Stomach (tissue), 9 donors: ENCODE results near the gene CRYBA4. TPM values are rescaled to one million over a fixed set of nuclear protein-coding genes. Genes with fewer than 3 reads are reported as not detected.

Experiments
- DNase-seq, 2 donors: peaks; one replicate each; pipeline versions ENCODE4 v3.0.0 to v3.0.0-alpha.2; 2013 to 2019
- H3K27ac ChIP-seq, 5 donors: fragments of 200-600 bp in 4 of 5; sonication (generic) in 4 of 5; one replicate each; pipeline ENCODE4 v1.5.1; 2013 to 2019; ENCODE audit warnings: mild to moderate bottlenecking in 1 of 5, moderate library complexity in 1 of 5
- H3K27me3 ChIP-seq, 3 donors: fragments of 200-600 bp; sonication (generic); one replicate each; pipeline ENCODE4 v1.5.1; 2017 to 2019; ENCODE audit warnings: mixed run types in 1 of 3
- H3K36me3 ChIP-seq, 4 donors: fragments of 200-600 bp; sonication (generic); 1 replicate in 3 of 4; 2 replicates in 1 of 4; pipeline ENCODE4 v1.5.1; 2016 to 2019
- H3K4me1 ChIP-seq, 4 donors: fragments of 200-600 bp; sonication (generic); one replicate each; pipeline ENCODE4 v1.5.1; 2016 to 2019
- H3K4me3 ChIP-seq, 4 donors: fragments of 200-600 bp; sonication (generic) in 3 of 4; one replicate each; pipeline ENCODE4 v1.5.1; 2016 to 2019; ENCODE audit warnings: mild to moderate bottlenecking in 1 of 4
- H3K9me3 ChIP-seq, 4 donors: fragments of 200-600 bp; sonication (generic); one replicate each; pipeline ENCODE4 v1.5.1; 2016 to 2019
- EP300 ChIP-seq: sonication (generic); formaldehyde crosslinking; IDR thresholded peaks from one replicate; pipeline ENCODE4 v1.6.1; 2017; ENCODE audit warnings: antibody characterized with exemption
- POLR2A ChIP-seq, 4 donors: fragments of 450-650 bp; IDR thresholded peaks; one replicate each; pipeline ENCODE4 v1.6.1; 2016; ENCODE audit warnings: antibody characterized with exemption in 4 of 4, control low read depth in 2 of 4, mild to moderate bottlenecking in 1 of 4, moderate library complexity in 1 of 4
- POLR2AphosphoS5 ChIP-seq, 3 donors: sonication (generic); formaldehyde crosslinking; IDR thresholded peaks; one replicate each; pipeline ENCODE4 v1.6.1; 2016; ENCODE audit warnings: antibody characterized with exemption in 3 of 3
- WGBS, 5 donors: extraction: QIAGEN DNeasy Blood & Tissue Kit in 3 of 5; methylation state at CpG; one replicate each; pipeline versions ENCODE4 v1.1.5 to v1.1.7; 2013 to 2018; 5-methylcytosine and 5-hydroxymethylcytosine counted together
- intact Hi-C: fragments of 100-400 bp; cut with DNase I; formaldehyde crosslinking; loops from one replicate; pipeline ENCODE4 v1.15.1; 2023; ENCODE audit warnings: low total_unique reads
- polyA plus RNA-seq, 3 donors: library from polyadenylated mRNA; stranded (reverse); fragments of 200-250 nt; gene quantifications; one replicate each; pipeline ENCODE4 v1.2.3, GENCODE V29; 2013
- total RNA-seq, 5 donors: library from RNA; depleted of rRNA; stranded (reverse); fragments of >200 nt; gene quantifications; one replicate each; pipeline versions ENCODE4 v1.1.0 to v1.2.3, GENCODE V29; 2014 to 2016
- TF ChIP-seq, protein P1 (sequence below), 7 experiments: fragments of 450-650 bp in 4 of 7; fragments of 200-600 bp in 3 of 7; sonication (generic) in 3 of 7; IDR thresholded peaks; one replicate each; pipeline ENCODE4 v1.5.1; 2016 to 2019; ENCODE audit warnings: antibody characterized with exemption in 7 of 7, control low read depth in 2 of 7, mild to moderate bottlenecking in 1 of 7
- donor health status: healthy with polysubstance abuse.
- donor health status: Bipolar disorder and iron deficiency.
- donor health status: healthy.

The CRYBA4 gene
- total and polyA plus RNA-seq, 8 donors, result not detected

DNA sequence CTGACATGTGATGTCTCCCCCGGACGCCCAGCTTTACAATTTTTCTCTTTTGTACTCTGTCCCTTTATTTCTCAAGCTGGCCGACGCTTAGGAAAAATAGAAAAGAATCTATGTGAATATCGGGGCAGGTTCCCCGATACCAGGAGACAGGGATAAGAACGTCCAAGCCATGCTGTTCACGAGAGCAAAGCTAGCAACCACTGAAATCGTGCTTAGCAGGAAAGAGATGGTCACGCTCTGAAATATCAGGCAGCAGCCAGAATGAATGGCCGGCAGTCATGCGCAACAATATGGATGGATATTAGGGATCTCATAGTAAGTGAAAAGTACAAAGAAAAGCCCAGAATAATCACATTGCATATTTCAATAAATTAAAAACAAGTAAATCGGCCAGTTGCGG lies 7.4 kb upstream of the CRYBA4 start:
- H3K36me3 ChIP-seq, result no peaks in the 10 kb centered on the region
- peaks cover 0 to 65% (median 0%) of the 10 kb centered on the region in 3 donors for H3K27me3 ChIP-seq
- DNase-seq, result no peak
- no peak overlapping the region for H3K4me3 ChIP-seq
- H3K27ac ChIP-seq, result no peak overlapping the region
- H3K9me3 ChIP-seq, result no peaks in the 10 kb centered on the region
- peaks cover 0 to 5% (median 0%) of the 10 kb centered on the region in 4 donors for H3K4me1 ChIP-seq
- TF ChIP-seq POLR2A (IDR thresholded peaks at IDR 0.05), result no peak
- no peak for TF ChIP-seq POLR2AphosphoS5 (IDR thresholded peaks at IDR 0.05)
- TF ChIP-seq EP300, result no peak
- TF ChIP-seq, protein P1, sequence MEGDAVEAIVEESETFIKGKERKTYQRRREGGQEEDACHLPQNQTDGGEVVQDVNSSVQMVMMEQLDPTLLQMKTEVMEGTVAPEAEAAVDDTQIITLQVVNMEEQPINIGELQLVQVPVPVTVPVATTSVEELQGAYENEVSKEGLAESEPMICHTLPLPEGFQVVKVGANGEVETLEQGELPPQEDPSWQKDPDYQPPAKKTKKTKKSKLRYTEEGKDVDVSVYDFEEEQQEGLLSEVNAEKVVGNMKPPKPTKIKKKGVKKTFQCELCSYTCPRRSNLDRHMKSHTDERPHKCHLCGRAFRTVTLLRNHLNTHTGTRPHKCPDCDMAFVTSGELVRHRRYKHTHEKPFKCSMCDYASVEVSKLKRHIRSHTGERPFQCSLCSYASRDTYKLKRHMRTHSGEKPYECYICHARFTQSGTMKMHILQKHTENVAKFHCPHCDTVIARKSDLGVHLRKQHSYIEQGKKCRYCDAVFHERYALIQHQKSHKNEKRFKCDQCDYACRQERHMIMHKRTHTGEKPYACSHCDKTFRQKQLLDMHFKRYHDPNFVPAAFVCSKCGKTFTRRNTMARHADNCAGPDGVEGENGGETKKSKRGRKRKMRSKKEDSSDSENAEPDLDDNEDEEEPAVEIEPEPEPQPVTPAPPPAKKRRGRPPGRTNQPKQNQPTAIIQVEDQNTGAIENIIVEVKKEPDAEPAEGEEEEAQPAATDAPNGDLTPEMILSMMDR (IDR thresholded peaks at IDR 0.05), result no peak
- 50 to 54% (median 53%) methylated on average over 14 of the region's 14 CpGs for WGBS, 5 donors
- intact Hi-C loops, result no loop called here

DNA sequence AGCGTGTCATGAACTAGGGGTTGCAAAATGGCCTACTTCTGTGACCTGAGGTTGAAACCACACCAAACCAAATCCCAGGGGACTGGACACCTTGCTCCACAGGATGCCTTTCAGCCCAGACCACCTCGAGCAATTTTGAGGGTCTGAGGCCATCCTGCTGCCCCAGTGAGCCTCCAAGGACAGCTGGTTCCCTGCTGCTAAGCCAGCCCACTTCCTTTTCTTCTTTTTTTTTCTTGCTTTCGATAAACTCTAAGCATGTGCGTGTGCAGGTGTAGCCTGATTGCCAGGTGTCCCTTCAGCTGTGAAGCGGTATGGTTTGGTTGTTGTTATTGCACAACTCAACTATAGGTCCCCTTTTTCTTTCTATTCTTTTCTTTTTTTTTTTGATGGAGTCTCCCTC lies 6.6 kb upstream of the CRYBA4 start:
- WGBS, 5 donors, result 42 to 51% (median 47%) methylated on average over 5 of the region's 5 CpGs
- Histone ChIP-seq H3K4me3 (no peak overlapping the region), H3K36me3 (no peaks in the 10 kb centered on the region), H3K4me1 (peaks cover 0 to 5% (median 0%) of the 10 kb centered on the region in 4 donors), H3K27me3 (peaks cover 0 to 70% (median 0%) of the 10 kb centered on the region in 3 donors), H3K9me3 (no peaks in the 10 kb centered on the region), H3K27ac (no peak overlapping the region)
- TF ChIP-seq, protein P1 (IDR thresholded peaks at IDR 0.05), result no peak
- TF ChIP-seq EP300 (no peak), POLR2AphosphoS5 (IDR thresholded peaks at IDR 0.05) (no peak), POLR2A (IDR thresholded peaks at IDR 0.05) (no peak)
- intact Hi-C loops, result no loop called here
- DNase-seq, result no peak

DNA sequence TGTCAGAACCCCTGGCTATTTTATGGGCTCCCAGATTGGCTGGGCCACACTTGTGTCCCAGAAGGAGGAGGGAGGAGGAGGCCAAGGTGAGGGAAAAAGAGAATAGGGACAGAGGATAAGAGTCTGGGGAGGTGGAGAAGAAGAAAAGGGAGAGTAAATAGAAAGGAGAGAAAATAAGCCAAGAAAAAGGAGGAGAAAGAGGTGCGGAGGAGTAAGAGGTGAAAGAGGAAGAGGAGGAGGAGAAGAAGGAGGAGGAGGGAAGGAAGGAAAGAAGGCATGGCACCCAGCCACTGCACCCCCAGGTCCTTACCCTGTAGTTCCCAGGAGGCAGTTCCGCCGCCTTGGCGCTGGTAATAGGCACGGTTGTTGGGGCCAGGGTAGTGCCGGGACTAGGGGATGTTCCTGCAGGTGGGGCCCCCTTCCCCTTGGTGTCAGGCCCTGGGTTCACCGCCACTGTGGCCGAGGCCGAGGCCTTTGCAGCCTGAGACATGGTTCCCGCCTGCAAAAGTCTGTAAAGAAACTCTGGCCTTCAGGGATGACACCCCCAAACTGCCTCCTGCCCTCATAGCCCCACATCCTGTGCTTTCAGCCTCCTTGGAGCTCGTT lies 5.8 kb upstream of the CRYBA4 start:
- Histone ChIP-seq H3K27me3 (peaks cover 0 to 70% (median 0%) of the 10 kb centered on the region in 3 donors), H3K4me3 (no peak overlapping the region), H3K9me3 (no peaks in the 10 kb centered on the region), H3K27ac (no peak overlapping the region), H3K4me1 (peaks cover 0 to 5% (median 0%) of the 10 kb centered on the region in 4 donors), H3K36me3 (no peaks in the 10 kb centered on the region)
- 70 to 81% (median 73%) methylated on average over 11 of the region's 11 CpGs for WGBS, 5 donors
- no peak for DNase-seq
- intact Hi-C loops, result no loop called here
- TF ChIP-seq POLR2A (IDR thresholded peaks at IDR 0.05), result no peak

DNA sequence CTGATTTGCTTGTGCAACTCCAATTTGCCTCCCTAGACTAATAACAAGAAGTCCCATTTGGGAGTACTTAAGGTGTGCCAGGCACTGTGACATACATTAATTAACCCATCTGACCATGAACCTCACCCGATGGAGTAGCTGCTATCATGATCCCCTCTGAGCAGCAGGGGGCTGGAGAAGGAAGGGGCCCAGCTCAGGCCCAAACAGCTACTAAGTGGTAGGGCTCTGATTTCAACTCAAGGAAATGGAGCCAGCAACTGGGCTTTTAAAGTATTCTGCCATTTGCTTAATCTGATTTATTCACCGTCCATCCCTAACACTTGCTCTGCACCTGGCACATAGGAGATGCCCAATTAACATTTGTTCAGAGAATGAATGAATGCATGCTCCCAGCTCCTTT lies 5.1 kb upstream of the CRYBA4 start:
- Histone ChIP-seq H3K4me1 (peaks cover 0 to 5% (median 0%) of the 10 kb centered on the region in 4 donors), H3K36me3 (no peaks in the 10 kb centered on the region), H3K4me3 (no peak overlapping the region), H3K9me3 (no peaks in the 10 kb centered on the region), H3K27ac (no peak overlapping the region), H3K27me3 (peaks cover 0 to 70% (median 0%) of the 10 kb centered on the region in 3 donors)
- TF ChIP-seq POLR2AphosphoS5 (IDR thresholded peaks at IDR 0.05) (no peak), POLR2A (IDR thresholded peaks at IDR 0.05) (no peak), EP300 (no peak)
- TF ChIP-seq, protein P1 (IDR thresholded peaks at IDR 0.05), result no peak
- 36 to 59% (median 54%) methylated on average over 2 of the region's 2 CpGs for WGBS, 5 donors
- intact Hi-C loops, result no loop called here
- no peak for DNase-seq
